Neural cell (in vitro differentiated cells): Measurements from ENCODE around the gene ZNF512. TPM values are rescaled to one million over a fixed set of nuclear protein-coding genes. Genes with fewer than 3 reads are reported as not detected.

ENCODE experiments used
- H2AFZ ChIP-seq: fragments of 200-600, 300-800 bp; sonication (generic), shearing (Covaris generic); 2 replicates; pipeline ENCODE4 v1.6.0; 2014; ENCODE audit warnings: low read depth, mild to moderate bottlenecking, antibody characterized with exemption, low read length, moderate library complexity
- H3F3A ChIP-seq: fragments of 200-600 bp; shearing (Covaris generic); 2 replicates; pipeline ENCODE4 v1.6.1; 2016; ENCODE audit warnings: mild to moderate bottlenecking, moderate library complexity, mixed read lengths, antibody characterized with exemption, low read length; ENCODE audit not compliant: insufficient read depth, poor library complexity, severe bottlenecking
- H3K27ac ChIP-seq: fragments of 200-600, 300-800 bp; sonication (generic), shearing (Covaris generic); 2 replicates; pipeline ENCODE4 v1.5.1; 2014; ENCODE audit warnings: mild to moderate bottlenecking, low read length, moderate library complexity
- H3K27me3 ChIP-seq: fragments of 300-800, 200-600 bp; sonication (generic), shearing (Covaris generic); 2 replicates; pipeline ENCODE4 v1.6.0; 2014; ENCODE audit warnings: mild to moderate bottlenecking, low read depth, low read length, moderate library complexity; ENCODE audit not compliant: insufficient read depth
- H3K36me3 ChIP-seq: fragments of 300-800, 200-600 bp; sonication (generic), shearing (Covaris generic); 2 replicates; pipeline ENCODE4 v1.5.1; 2014; ENCODE audit warnings: mild to moderate bottlenecking, antibody characterized with exemption, low read length, moderate library complexity; ENCODE audit not compliant: insufficient read depth
- H3K4me2 ChIP-seq: fragments of 300-800, 200-600 bp; sonication (generic), shearing (Covaris generic); 2 replicates; pipeline ENCODE4 v1.6.0; 2014; ENCODE audit warnings: mild to moderate bottlenecking, low read length
- H3K4me3 ChIP-seq: fragments of 300-800, 200-600 bp; sonication (generic), shearing (Covaris generic); 2 replicates; pipeline ENCODE4 v1.5.1; 2014; ENCODE audit warnings: mild to moderate bottlenecking, low read length, moderate library complexity
- H3K79me2 ChIP-seq: fragments of 200-600 bp; shearing (Covaris generic); replicated peaks from 2 replicates; pipeline ENCODE4 v1.6.0; 2014; ENCODE audit warnings: mild to moderate bottlenecking, low read length, moderate library complexity; ENCODE audit not compliant: insufficient read depth
- H3K9ac ChIP-seq: fragments of 300-800, 200-600 bp; sonication (generic), shearing (Covaris generic); 2 replicates; pipeline ENCODE4 v1.6.1; 2016; ENCODE audit warnings: mild to moderate bottlenecking, low read length, mixed read lengths
- H3K9me2 ChIP-seq: fragments of 200-600 bp; shearing (Covaris generic); 2 replicates; pipeline ENCODE4 v1.6.1; 2016; ENCODE audit warnings: mild to moderate bottlenecking, low read length, mixed read lengths; ENCODE audit not compliant: insufficient read depth
- H3K9me3 ChIP-seq: fragments of 200-600, 300-800 bp; sonication (generic), shearing (Covaris generic); 2 replicates; pipeline ENCODE4 v1.6.1; 2016; ENCODE audit warnings: mild to moderate bottlenecking, mixed run types, low read length, moderate library complexity, mixed read lengths
- H4K20me1 ChIP-seq: fragments of 200-600 bp; shearing (Covaris generic); 2 replicates; pipeline ENCODE4 v1.6.1; 2016; ENCODE audit warnings: mild to moderate bottlenecking, mixed run types; ENCODE audit not compliant: insufficient read depth
- CTCF ChIP-seq: fragments of 450-650 bp; IDR thresholded peaks from 2 replicates; pipeline ENCODE4 v1.5.1; 2014; ENCODE audit warnings: antibody characterized with exemption, mild to moderate bottlenecking, moderate library complexity; ENCODE audit not compliant: poor library complexity, severe bottlenecking
- EP300 ChIP-seq: fragments of 450-650 bp; conservative IDR thresholded peaks from 2 replicates; pipeline ENCODE4 v1.6.1; 2014; ENCODE audit warnings: antibody characterized with exemption, mild to moderate bottlenecking, moderate library complexity; ENCODE audit not compliant: poor library complexity, severe bottlenecking
- EZH2 ChIP-seq: fragments of 200-600, 300-800 bp; shearing (Covaris generic), sonication (generic); IDR thresholded peaks from 2 replicates; pipeline ENCODE4 v1.6.1; 2014; ENCODE audit warnings: antibody characterized with exemption, low read length, borderline replicate concordance, mild to moderate bottlenecking; ENCODE audit not compliant: insufficient read depth, poor library complexity, severe bottlenecking
- MXI1 ChIP-seq: fragments of 450-650 bp; conservative IDR thresholded peaks from 2 replicates; pipeline ENCODE4 v1.6.1; 2014; ENCODE audit warnings: antibody characterized with exemption, mild to moderate bottlenecking; ENCODE audit not compliant: poor library complexity, severe bottlenecking
- POLR2AphosphoS5 ChIP-seq: IDR thresholded peaks from 2 replicates; pipeline ENCODE4 v1.6.1; 2012
- RAD21 ChIP-seq: fragments of 450-650 bp; conservative IDR thresholded peaks from 2 replicates; pipeline ENCODE4 v1.6.1; 2014; ENCODE audit warnings: antibody characterized with exemption, mild to moderate bottlenecking, moderate library complexity
- REST ChIP-seq: IDR thresholded peaks from 2 replicates; pipeline ENCODE4 v1.6.1; 2012; ENCODE audit warnings: borderline replicate concordance
- SMC3 ChIP-seq: fragments of 450-650 bp; conservative IDR thresholded peaks from 2 replicates; pipeline ENCODE4 v1.6.1; 2014; ENCODE audit warnings: antibody characterized with exemption, mild to moderate bottlenecking, moderate library complexity; ENCODE audit not compliant: poor library complexity
- TAF1 ChIP-seq: IDR thresholded peaks from 2 replicates; pipeline ENCODE4 v1.6.1; 2012; ENCODE audit warnings: low read depth
- polyA plus RNA-seq: library from polyadenylated mRNA; depleted of rRNA; stranded (reverse); fragments of >200 nt; gene quantifications from 2 replicates; pipeline ENCODE4 v1.2.3, GENCODE V29; 2014

The ZNF512 gene
- polyA plus RNA-seq, 1 donor from 2014 or later: 30.8 TPM

GRCh38 chr2:27638037-27638637, 55.3 kb downstream of the ZNF512 start (continued):
- TF ChIP-seq MXI1: no peak

- no peaks in the 10 kb centered on the region for H3K9me2 ChIP-seq
- no peak overlapping the region for H3K4me3 ChIP-seq
- H3K27ac ChIP-seq: no peak overlapping the region
- TF ChIP-seq RAD21 (no peak), MXI1 (no peak), POLR2AphosphoS5 (no peak), EZH2 (no peak), EP300 (no peak), TAF1 (no peak), SMC3 (no peak), CTCF (no peak), REST (no peak)
- H3K79me2 ChIP-seq: no peaks in the 10 kb centered on the region
- no peaks in the 10 kb centered on the region for H3K27me3 ChIP-seq
- no peaks in the 10 kb centered on the region for H3F3A ChIP-seq
- no peak overlapping the region for H3K9ac ChIP-seq
- no peaks in the 10 kb centered on the region for H3K9me3 ChIP-seq
- H3K4me2 ChIP-seq: no peak overlapping the region
- H4K20me1 ChIP-seq: no peaks in the 10 kb centered on the region
- H3K36me3 ChIP-seq: no peaks in the 10 kb centered on the region
- H2AFZ ChIP-seq: no peak overlapping the region
Measured at GRCh38 chr2:27638709-27639108, 55.9 kb downstream of the ZNF512 start.

GRCh38 chr2:27640722-27641245, 57.9 kb downstream of the ZNF512 start:
- Histone ChIP-seq H3K9ac (no peak overlapping the region), H3K9me2 (no peaks in the 10 kb centered on the region), H3K9me3 (no peaks in the 10 kb centered on the region), H3K79me2 (no peaks in the 10 kb centered on the region), H3K27me3 (no peaks in the 10 kb centered on the region), H3K27ac (no peak overlapping the region), H3K4me2 (no peak overlapping the region), H3F3A (no peaks in the 10 kb centered on the region), H4K20me1 (no peaks in the 10 kb centered on the region), H3K36me3 (no peaks in the 10 kb centered on the region), H3K4me3 (no peak overlapping the region), H2AFZ (no peak overlapping the region)
- TF ChIP-seq SMC3 (no peak), RAD21 (no peak), REST (no peak), CTCF (no peak), POLR2AphosphoS5 (no peak), EZH2 (no peak), MXI1 (no peak)
